ENCODE measurements around the gene OTOF.

OTOF gene

GRCh38 chr2:26478366-26478765 lies 442 bp upstream of the OTOF start:
- WGBS (ENCODE audit: extremely low coverage, insufficient coverage, low lambda C conversion rate) = no CpG with 5 or more reads among the region's 5 CpGs
- Histone ChIP-seq H3K4me2 (ENCODE audit: low read length) (no peak overlapping the region), H3K79me1 (ENCODE audit: low read length) (no peaks in the 10 kb centered on the region), H3K9ac (ENCODE audit: low read length) (no peak overlapping the region), H4K5ac (ENCODE audit: low read length) (no peak overlapping the region), H3K79me2 (ENCODE audit: control insufficient read depth, insufficient read depth, low read length) (no peaks in the 10 kb centered on the region), H4K8ac (ENCODE audit: low read depth, low read length) (no peak overlapping the region), H3K27me3 (ENCODE audit: insufficient read depth, low read length, poor library complexity) (no peaks in the 10 kb centered on the region), H2BK120ac (ENCODE audit: low read depth, low read length) (no peak overlapping the region), H3K4ac (ENCODE audit: low read depth, low read length) (no peak overlapping the region), H3K56ac (ENCODE audit: low read length) (no peak overlapping the region), H2BK5ac (ENCODE audit: low read length) (no peak overlapping the region), H3K18ac (ENCODE audit: low read length) (no peak overlapping the region), H2AK5ac (ENCODE audit: low read length) (no peak overlapping the region), H3K36me3 (ENCODE audit: control insufficient read depth, insufficient read depth, low read length) (no peaks in the 10 kb centered on the region), H3K4me1 (ENCODE audit: control insufficient read depth, low read depth, low read length) (no peaks in the 10 kb centered on the region), H2BK15ac (replicated peaks; ENCODE audit: low read depth) (no peak overlapping the region), H3K23ac (ENCODE audit: low read length) (no peak overlapping the region), H3K27ac (ENCODE audit: low read depth, low read length) (no peak overlapping the region), H3K4me3 (ENCODE audit: low read length) (no peak overlapping the region)
- DNase-seq = no peak

- no peak overlapping the region for H4K8ac ChIP-seq (ENCODE audit: low read depth, low read length)
- no peak overlapping the region for H3K4ac ChIP-seq (ENCODE audit: low read depth, low read length)
- no peak overlapping the region for H2BK120ac ChIP-seq (ENCODE audit: low read depth, low read length)
- no peak overlapping the region for H2BK5ac ChIP-seq (ENCODE audit: low read length)
- peak overlapping the region; percentile 11 for H3K56ac ChIP-seq (ENCODE audit: low read length)
- no peaks in the 10 kb centered on the region for H3K79me1 ChIP-seq (ENCODE audit: low read length)
- H3K23ac ChIP-seq (ENCODE audit: low read length) = no peak overlapping the region
- H2AK5ac ChIP-seq (ENCODE audit: low read length) = no peak overlapping the region
- no CpG with 5 or more reads among the region's 33 CpGs for WGBS (ENCODE audit: extremely low coverage, insufficient coverage, low lambda C conversion rate)
- no peak overlapping the region for H3K9ac ChIP-seq (ENCODE audit: low read length)
- no peak overlapping the region for H4K5ac ChIP-seq (ENCODE audit: low read length)
- H3K27ac ChIP-seq (ENCODE audit: low read depth, low read length) = no peak overlapping the region
- H3K79me2 ChIP-seq (ENCODE audit: control insufficient read depth, insufficient read depth, low read length) = no peaks in the 10 kb centered on the region
- no peak overlapping the region for H3K18ac ChIP-seq (ENCODE audit: low read length)
- H2BK15ac ChIP-seq (replicated peaks; ENCODE audit: low read depth) = no peak overlapping the region
- no peak for DNase-seq
- no peak overlapping the region for H3K4me2 ChIP-seq (ENCODE audit: low read length)
- no peaks in the 10 kb centered on the region for H3K4me1 ChIP-seq (ENCODE audit: control insufficient read depth, low read depth, low read length)
- no peak overlapping the region for H3K4me3 ChIP-seq (ENCODE audit: low read length)
- no peaks in the 10 kb centered on the region for H3K27me3 ChIP-seq (ENCODE audit: insufficient read depth, low read length, poor library complexity)
- H3K36me3 ChIP-seq (ENCODE audit: control insufficient read depth, insufficient read depth, low read length) = no peaks in the 10 kb centered on the region
Observed at GRCh38 chr2:26477126-26477910, 606 bp downstream of the OTOF start.

- Histone ChIP-seq H2BK5ac (ENCODE audit: low read length) (no peak overlapping the region), H3K4me1 (ENCODE audit: control insufficient read depth, low read depth, low read length) (no peaks in the 10 kb centered on the region), H4K5ac (ENCODE audit: low read length) (no peak overlapping the region), H3K4me3 (ENCODE audit: low read length) (no peak overlapping the region), H3K9ac (ENCODE audit: low read length) (no peak overlapping the region), H3K36me3 (ENCODE audit: control insufficient read depth, insufficient read depth, low read length) (no peaks in the 10 kb centered on the region), H3K27ac (ENCODE audit: low read depth, low read length) (no peak overlapping the region), H4K8ac (ENCODE audit: low read depth, low read length) (no peak overlapping the region), H3K79me1 (ENCODE audit: low read length) (no peaks in the 10 kb centered on the region), H3K4ac (ENCODE audit: low read depth, low read length) (no peak overlapping the region), H3K27me3 (ENCODE audit: insufficient read depth, low read length, poor library complexity) (no peaks in the 10 kb centered on the region), H2BK120ac (ENCODE audit: low read depth, low read length) (no peak overlapping the region), H3K18ac (ENCODE audit: low read length) (no peak overlapping the region), H2BK15ac (replicated peaks; ENCODE audit: low read depth) (no peak overlapping the region), H3K4me2 (ENCODE audit: low read length) (no peak overlapping the region), H3K23ac (ENCODE audit: low read length) (no peak overlapping the region), H2AK5ac (ENCODE audit: low read length) (no peak overlapping the region), H3K79me2 (ENCODE audit: control insufficient read depth, insufficient read depth, low read length) (no peaks in the 10 kb centered on the region), H3K56ac (ENCODE audit: low read length) (no peak overlapping the region)
- no CpG with 5 or more reads among the region's 22 CpGs for WGBS (ENCODE audit: extremely low coverage, insufficient coverage, low lambda C conversion rate)
- DNase-seq = no peak
Observed at GRCh38 chr2:26475832-26476501, 2.0 kb downstream of the OTOF start.

GRCh38 chr2:26475037-26475436 lies 2.9 kb downstream of the OTOF start:
- Histone ChIP-seq H2BK120ac (ENCODE audit: low read depth, low read length) (no peak overlapping the region), H3K23ac (ENCODE audit: low read length) (no peak overlapping the region), H3K27ac (ENCODE audit: low read depth, low read length) (no peak overlapping the region), H2BK15ac (replicated peaks; ENCODE audit: low read depth) (no peak overlapping the region), H3K4ac (ENCODE audit: low read depth, low read length) (no peak overlapping the region), H3K4me2 (ENCODE audit: low read length) (no peak overlapping the region), H4K5ac (ENCODE audit: low read length) (no peak overlapping the region), H3K79me2 (ENCODE audit: control insufficient read depth, insufficient read depth, low read length) (no peaks in the 10 kb centered on the region), H3K9ac (ENCODE audit: low read length) (no peak overlapping the region), H3K4me3 (ENCODE audit: low read length) (no peak overlapping the region), H2BK5ac (ENCODE audit: low read length) (no peak overlapping the region), H2AK5ac (ENCODE audit: low read length) (no peak overlapping the region), H3K79me1 (ENCODE audit: low read length) (no peaks in the 10 kb centered on the region), H3K27me3 (ENCODE audit: insufficient read depth, low read length, poor library complexity) (no peaks in the 10 kb centered on the region), H3K4me1 (ENCODE audit: control insufficient read depth, low read depth, low read length) (no peaks in the 10 kb centered on the region), H3K36me3 (ENCODE audit: control insufficient read depth, insufficient read depth, low read length) (no peaks in the 10 kb centered on the region), H3K56ac (ENCODE audit: low read length) (no peak overlapping the region), H4K8ac (ENCODE audit: low read depth, low read length) (no peak overlapping the region), H3K18ac (ENCODE audit: low read length) (no peak overlapping the region)
- WGBS (ENCODE audit: extremely low coverage, insufficient coverage, low lambda C conversion rate) = no CpG with 5 or more reads among the region's 6 CpGs
- no peak for DNase-seq

- Histone ChIP-seq H3K27ac (ENCODE audit: low read depth, low read length) (no peak overlapping the region), H2BK120ac (ENCODE audit: low read depth, low read length) (no peak overlapping the region), H3K27me3 (ENCODE audit: insufficient read depth, low read length, poor library complexity) (no peaks in the 10 kb centered on the region), H2AK5ac (ENCODE audit: low read length) (no peak overlapping the region), H3K18ac (ENCODE audit: low read length) (no peak overlapping the region), H3K4ac (ENCODE audit: low read depth, low read length) (no peak overlapping the region), H3K9ac (ENCODE audit: low read length) (no peak overlapping the region), H3K79me2 (ENCODE audit: control insufficient read depth, insufficient read depth, low read length) (no peaks in the 10 kb centered on the region), H3K4me1 (ENCODE audit: control insufficient read depth, low read depth, low read length) (no peaks in the 10 kb centered on the region), H3K36me3 (ENCODE audit: control insufficient read depth, insufficient read depth, low read length) (no peaks in the 10 kb centered on the region), H3K4me2 (ENCODE audit: low read length) (no peak overlapping the region), H2BK5ac (ENCODE audit: low read length) (no peak overlapping the region), H3K56ac (ENCODE audit: low read length) (no peak overlapping the region), H3K4me3 (ENCODE audit: low read length) (no peak overlapping the region), H4K5ac (ENCODE audit: low read length) (no peak overlapping the region), H3K79me1 (ENCODE audit: low read length) (no peaks in the 10 kb centered on the region), H2BK15ac (replicated peaks; ENCODE audit: low read depth) (no peak overlapping the region), H3K23ac (ENCODE audit: low read length) (no peak overlapping the region), H4K8ac (ENCODE audit: low read depth, low read length) (no peak overlapping the region)
- no peak for DNase-seq
- WGBS (ENCODE audit: extremely low coverage, insufficient coverage, low lambda C conversion rate) = no CpG with 5 or more reads among the region's 14 CpGs
Observed at GRCh38 chr2:26474261-26474785, 3.6 kb downstream of the OTOF start.

Data from mesendoderm (in vitro differentiated cells).